Activated T-cell treated with anti-CD3 and anti-CD28 coated beads, Interleukin-2, amount 50 U/mL, for 4 hours (primary cell): ENCODE results near the gene ITM2C. TPM values are rescaled to one million over a fixed set of nuclear protein-coding genes. Genes with fewer than 3 reads are reported as not detected.

Source experiments
- ATAC-seq, 2 donors: fragments of 200-7000 bp; cut with Tn5 transposase; one replicate each; pipeline ENCODE4 v1.10.0; 2021
- DNase-seq: peaks from one replicate; pipeline ENCODE4 v3.0.0-alpha.2; 2020
- H3K27me3 Mint-ChIP-seq: one replicate; pipeline ENCODE4 v1.8.0; 2021; ENCODE audit warnings: low read depth, mixed read lengths
- H3K36me3 Mint-ChIP-seq: one replicate; pipeline ENCODE4 v1.8.0; 2022; ENCODE audit warnings: mixed read lengths; ENCODE audit not compliant: insufficient read depth
- H3K4me1 Mint-ChIP-seq: one replicate; pipeline ENCODE4 v1.8.0; 2021; ENCODE audit warnings: low read depth, mixed read lengths
- H3K4me3 Mint-ChIP-seq: one replicate; pipeline ENCODE4 v1.8.0; 2021; ENCODE audit warnings: mild to moderate bottlenecking, moderate library complexity, mixed read lengths
- H3K9me3 Mint-ChIP-seq: one replicate; pipeline ENCODE4 v1.8.0; 2021; ENCODE audit warnings: mixed read lengths
- total RNA-seq, 3 donors: library from RNA; stranded (reverse); gene quantifications; one replicate each; pipeline ENCODE4 v1.2.1, GENCODE V29; 2021

Gene ITM2C
- total RNA-seq = 10 to 100 TPM; 17.2 to 29.4 (median 22.1) TPM

GRCh38 chr2:230864605-230865306 is at the start of gene ITM2C:
Gene ITM2C, plus strand, starts transcription at chr2:230864942. Its CDS starts 84 bp downstream, at chr2:230865026.
- peak; percentile 91 for ATAC-seq
- Mint-ChIP-seq H3K4me1 (peaks cover 41% of the 10 kb centered on the region), H3K9me3 (no peaks in the 10 kb centered on the region), H3K27me3 (peaks cover 6% of the 10 kb centered on the region), H3K4me3 (peak within 1 kb of the TSS; percentile 89), H3K36me3 (no peaks in the 10 kb centered on the region)
- peak; percentile 63 for DNase-seq

DNA sequence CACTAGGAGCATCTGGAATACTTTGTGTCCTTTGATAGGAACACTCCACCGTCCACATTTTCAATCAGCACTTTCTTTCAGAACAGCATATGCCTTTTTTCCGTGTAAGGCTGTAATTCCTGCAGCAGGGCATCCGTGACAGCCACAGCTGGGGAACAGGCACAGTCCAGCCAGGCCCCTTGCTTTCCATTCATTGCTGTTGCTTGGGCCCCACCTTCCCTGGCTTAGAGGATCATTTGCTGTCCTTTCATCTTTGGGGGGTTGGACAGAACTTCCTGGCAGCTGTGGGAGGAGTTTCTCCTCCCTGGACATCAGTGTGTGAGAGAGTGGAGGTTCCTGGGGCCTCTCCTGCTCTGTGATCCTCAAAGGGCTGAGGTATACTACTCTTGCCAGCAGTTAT is 49.7 kb upstream of the ITM2C start:
- no peaks in the 10 kb centered on the region for H3K27me3 Mint-ChIP-seq
- H3K36me3 Mint-ChIP-seq = peaks cover 51% of the 10 kb centered on the region
- DNase-seq (no peak), ATAC-seq (no peak)
- H3K4me3 Mint-ChIP-seq = no peak overlapping the region
- peaks cover 4% of the 10 kb centered on the region for H3K4me1 Mint-ChIP-seq
- H3K9me3 Mint-ChIP-seq = no peaks in the 10 kb centered on the region

GRCh38 chr2:230816735-230817134 is 48.0 kb upstream of the ITM2C start:
- peaks cover 48% of the 10 kb centered on the region for H3K36me3 Mint-ChIP-seq

DNA sequence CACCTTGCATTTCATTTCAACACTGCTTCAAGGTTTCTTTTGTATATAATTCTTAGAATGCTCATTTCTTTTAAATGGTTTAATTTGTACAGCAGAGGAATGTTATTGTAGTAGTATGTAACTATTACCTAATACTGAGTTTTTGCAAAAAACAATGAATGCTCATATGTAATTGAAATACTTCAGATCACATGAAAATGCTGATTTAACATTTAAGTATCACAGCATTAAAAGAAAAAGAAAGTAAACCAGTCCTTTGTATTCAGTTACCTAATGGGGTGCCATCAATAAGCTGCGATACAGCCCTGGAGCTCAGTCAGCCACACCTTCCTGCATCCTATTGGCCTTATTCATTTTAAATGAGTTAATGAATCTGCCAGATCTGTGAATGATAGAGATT is 45.3 kb upstream of the ITM2C start:
- no peak for ATAC-seq
- Mint-ChIP-seq H3K36me3 (peaks cover 32% of the 10 kb centered on the region), H3K9me3 (no peaks in the 10 kb centered on the region), H3K4me3 (no peak overlapping the region), H3K27me3 (no peaks in the 10 kb centered on the region), H3K4me1 (peaks cover 3% of the 10 kb centered on the region)
- DNase-seq = no peak

More at GRCh38 chr2:230816735-230817134, 48.0 kb upstream of the ITM2C start:
- Mint-ChIP-seq H3K9me3 (no peaks in the 10 kb centered on the region), H3K27me3 (no peaks in the 10 kb centered on the region), H3K4me3 (no peak overlapping the region), H3K4me1 (peaks cover 4% of the 10 kb centered on the region)
- no peak for DNase-seq
- no peak for ATAC-seq

DNA sequence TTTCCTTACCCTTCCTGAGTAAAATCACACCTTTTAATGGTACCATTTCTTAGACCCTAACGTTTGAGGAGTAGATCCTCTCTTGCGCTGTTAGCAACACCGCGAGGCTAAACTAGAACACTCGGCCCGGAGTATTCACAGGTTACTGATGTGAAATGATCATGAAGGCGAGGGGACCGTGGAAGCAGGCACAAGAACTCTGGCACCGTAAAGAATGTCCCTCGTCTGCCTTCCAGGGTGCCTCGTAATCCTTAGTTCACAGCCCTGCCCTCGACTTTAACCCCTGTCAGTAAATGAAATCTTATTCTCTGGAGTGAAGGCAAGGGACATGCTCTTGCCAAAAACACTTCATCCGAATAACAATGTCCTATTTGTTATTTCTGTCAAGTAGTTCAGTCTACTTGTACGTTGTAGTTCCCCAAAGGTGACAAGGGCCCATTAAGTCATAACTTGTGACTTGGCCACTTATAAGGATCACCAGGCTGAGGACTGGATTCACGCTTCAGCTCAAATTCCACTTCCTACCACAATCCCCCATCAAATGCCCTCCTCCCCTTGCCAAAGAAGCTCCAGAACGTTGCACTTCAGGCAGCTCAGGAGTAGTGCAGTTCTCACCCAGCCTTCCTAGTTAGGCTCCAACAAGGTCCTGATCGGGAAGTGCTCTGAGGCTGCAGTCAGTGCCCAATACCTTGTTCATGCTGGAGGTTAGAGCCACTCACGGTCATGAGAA is 43.3 kb upstream of the ITM2C start:
- ATAC-seq (no peak), DNase-seq (no peak)
- no peak overlapping the region for H3K4me3 Mint-ChIP-seq
- peaks cover 26% of the 10 kb centered on the region for H3K36me3 Mint-ChIP-seq
- H3K4me1 Mint-ChIP-seq = peaks cover 5% of the 10 kb centered on the region
- peaks cover 7% of the 10 kb centered on the region for H3K27me3 Mint-ChIP-seq
- H3K9me3 Mint-ChIP-seq = no peaks in the 10 kb centered on the region

DNA sequence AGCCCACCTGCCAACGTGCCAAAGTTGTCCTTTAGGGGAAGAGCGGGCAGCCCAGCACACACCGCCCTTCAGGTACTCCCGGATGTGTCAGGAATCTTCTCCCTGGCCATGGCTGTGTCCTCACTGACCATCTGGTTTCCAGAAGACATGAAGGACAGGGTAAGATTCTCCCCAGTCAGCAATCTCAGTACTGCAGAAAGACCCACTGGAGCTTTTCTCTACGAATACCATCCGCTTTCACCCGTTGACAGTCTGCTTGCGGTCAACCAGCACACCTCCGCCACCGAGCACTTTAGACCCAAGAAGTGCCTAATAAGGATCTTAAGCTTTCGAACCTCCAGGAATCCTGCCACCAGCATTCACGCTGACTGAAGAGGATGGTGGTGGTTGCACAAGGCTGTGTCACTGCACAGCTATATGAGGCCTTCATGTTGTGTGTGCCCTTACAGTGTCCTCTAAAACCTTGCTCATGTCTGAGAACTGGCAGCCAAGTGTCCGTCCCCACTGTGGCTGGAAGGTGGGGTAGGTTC is 42.7 kb upstream of the ITM2C start:
- DNase-seq = no peak
- Mint-ChIP-seq H3K36me3 (peaks cover 20% of the 10 kb centered on the region), H3K27me3 (peaks cover 13% of the 10 kb centered on the region), H3K4me3 (no peak overlapping the region), H3K9me3 (no peaks in the 10 kb centered on the region), H3K4me1 (peaks cover 5% of the 10 kb centered on the region)
- ATAC-seq = peak in 1 of 2 donors; percentile 11

DNA sequence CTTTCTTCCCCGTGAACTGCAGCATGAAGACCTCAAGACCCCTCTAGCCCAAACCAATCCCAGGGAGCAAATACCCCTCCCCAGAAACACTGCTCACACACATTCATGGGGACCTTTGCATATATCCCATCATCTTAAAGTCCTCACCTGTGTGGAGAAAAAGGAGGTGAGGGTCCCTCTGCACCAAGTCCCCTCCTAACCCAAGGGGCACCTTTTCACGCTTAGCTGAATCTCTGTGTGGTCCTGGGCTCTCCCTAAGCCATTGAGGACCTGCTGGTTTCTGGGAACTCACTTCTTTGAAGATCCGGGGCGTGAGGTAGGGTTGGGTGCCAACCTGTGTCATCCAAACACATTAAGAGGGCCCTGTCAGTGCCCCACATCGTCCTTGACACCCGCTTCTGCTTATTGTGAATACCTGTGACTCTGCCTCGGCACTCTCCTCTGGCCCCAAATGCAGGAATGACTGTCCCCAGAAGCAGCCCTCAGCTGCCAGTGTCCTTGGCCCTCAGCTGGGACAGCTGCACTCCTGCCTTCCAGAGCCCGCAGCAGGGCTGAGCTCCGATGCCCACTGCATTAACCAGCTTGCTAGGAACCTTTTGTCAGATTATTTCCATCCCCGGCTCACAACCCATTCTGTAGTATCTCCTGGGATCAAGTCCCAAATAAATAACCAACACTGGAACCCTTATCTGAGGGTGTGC is 41.3 kb upstream of the ITM2C start:
- DNase-seq (no peak), ATAC-seq (no peak)
- Mint-ChIP-seq H3K9me3 (no peaks in the 10 kb centered on the region), H3K27me3 (peaks cover 21% of the 10 kb centered on the region), H3K4me1 (peaks cover 5% of the 10 kb centered on the region), H3K4me3 (no peak overlapping the region), H3K36me3 (peaks cover 13% of the 10 kb centered on the region)

DNA sequence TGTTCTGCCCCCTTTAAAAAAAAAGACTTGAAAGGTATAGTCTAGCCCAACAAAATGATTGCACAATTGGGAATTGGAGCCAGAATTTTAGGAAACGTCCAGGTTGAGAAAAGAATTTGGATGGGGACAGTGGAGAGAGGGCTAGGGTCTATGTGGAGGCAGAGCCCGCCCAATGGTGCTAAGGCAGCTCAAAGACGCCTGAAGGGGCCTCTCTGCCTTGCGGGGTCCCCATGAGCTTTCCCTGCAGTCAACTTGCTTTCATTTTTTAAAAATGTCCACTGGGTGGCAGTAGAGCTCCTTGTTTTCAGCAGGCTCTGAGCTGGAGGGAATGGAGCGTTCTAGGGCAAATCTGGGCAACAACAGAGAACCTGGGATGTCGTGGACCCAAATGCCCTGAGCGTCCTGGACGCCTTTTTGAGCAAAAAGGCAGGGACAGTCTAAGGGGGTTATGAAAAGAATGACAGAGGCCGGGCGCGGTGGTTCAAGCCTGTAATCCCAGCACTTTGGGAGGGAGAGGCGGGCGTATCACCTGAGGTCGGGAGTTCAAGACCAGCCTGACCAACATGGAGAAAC is 40.2 kb upstream of the ITM2C start:
- Mint-ChIP-seq H3K9me3 (no peaks in the 10 kb centered on the region), H3K4me3 (no peak overlapping the region), H3K36me3 (peaks cover 7% of the 10 kb centered on the region), H3K27me3 (peaks cover 27% of the 10 kb centered on the region), H3K4me1 (peaks cover 9% of the 10 kb centered on the region)
- ATAC-seq (peak; percentile 78 to 86), DNase-seq (peak; percentile 26)

- peaks cover 9% of the 10 kb centered on the region for H3K4me1 Mint-ChIP-seq
- no peaks in the 10 kb centered on the region for H3K9me3 Mint-ChIP-seq
- peaks cover 7% of the 10 kb centered on the region for H3K36me3 Mint-ChIP-seq
- H3K4me3 Mint-ChIP-seq = no peak overlapping the region
- DNase-seq (no peak), ATAC-seq (no peak)
- peaks cover 29% of the 10 kb centered on the region for H3K27me3 Mint-ChIP-seq
Observed at GRCh38 chr2:230825354-230825753, 39.4 kb upstream of the ITM2C start.

GRCh38 chr2:230827774-230828271 is 36.9 kb upstream of the ITM2C start:
- Mint-ChIP-seq H3K27me3 (peaks cover 31% of the 10 kb centered on the region), H3K9me3 (no peaks in the 10 kb centered on the region), H3K4me1 (peaks cover 9% of the 10 kb centered on the region), H3K4me3 (peak overlapping the region; percentile 6), H3K36me3 (no peaks in the 10 kb centered on the region)
- DNase-seq (no peak), ATAC-seq (peak in 1 of 2 donors; percentile 36)

DNA sequence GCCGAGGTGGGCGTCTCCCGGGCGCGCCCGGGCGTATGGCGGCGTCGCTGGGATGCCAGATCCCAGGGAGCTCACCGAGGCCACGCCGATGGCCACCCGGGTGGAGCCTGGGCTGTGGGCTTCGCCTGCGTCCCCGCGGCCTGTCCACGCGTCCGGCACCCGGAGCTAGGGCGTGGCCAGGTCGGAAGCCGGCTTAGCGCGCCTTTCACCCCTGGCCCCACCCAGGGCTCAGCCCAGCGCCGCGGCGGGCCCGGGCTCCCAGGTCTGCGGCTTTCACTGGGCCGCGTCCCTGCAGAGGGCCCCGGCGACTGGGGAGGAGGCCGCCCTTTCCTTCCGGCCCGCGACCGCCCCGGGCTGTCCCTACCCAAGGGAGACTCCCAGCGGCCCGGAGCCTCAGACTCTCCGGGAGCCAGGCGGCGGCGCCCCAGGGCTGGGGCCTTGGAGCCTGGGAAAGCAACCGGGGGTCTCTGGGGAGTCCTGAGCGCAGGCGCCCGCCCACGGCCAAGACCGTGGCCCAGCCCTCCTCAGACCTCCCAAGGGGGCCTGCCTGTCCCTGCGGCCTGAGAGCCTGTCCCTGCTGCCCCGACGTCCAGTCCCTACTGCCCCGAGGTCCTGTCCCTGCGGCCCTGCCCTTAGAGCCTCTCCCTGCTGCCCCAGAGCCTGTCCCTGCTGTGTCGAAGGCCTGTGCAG is 36.3 kb upstream of the ITM2C start:
- DNase-seq (no peak), ATAC-seq (peak; percentile 56 to 69)
- Mint-ChIP-seq H3K9me3 (no peaks in the 10 kb centered on the region), H3K4me1 (peaks cover 9% of the 10 kb centered on the region), H3K36me3 (no peaks in the 10 kb centered on the region), H3K4me3 (no peak overlapping the region), H3K27me3 (peaks cover 31% of the 10 kb centered on the region)

DNA sequence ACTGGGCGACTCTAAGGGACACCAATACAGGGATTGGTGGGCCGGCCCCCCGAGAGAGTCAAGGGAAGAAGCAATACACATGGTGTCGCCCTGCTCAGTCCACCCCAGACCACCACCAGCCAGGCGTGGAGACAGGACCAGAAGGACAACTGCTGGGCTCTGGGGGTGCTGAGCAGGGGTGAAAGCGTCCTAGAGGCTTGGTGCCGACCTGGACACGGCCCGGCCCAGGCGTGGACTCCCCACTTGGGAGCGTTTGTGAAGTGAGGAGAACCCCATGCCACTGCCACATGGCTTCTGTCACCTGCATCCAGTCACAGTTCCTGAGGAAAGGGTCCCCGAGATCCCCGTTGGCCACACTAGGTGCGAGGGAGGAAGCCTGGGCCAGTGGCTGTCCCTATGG is 35.4 kb upstream of the ITM2C start:
- peaks cover 31% of the 10 kb centered on the region for H3K27me3 Mint-ChIP-seq
- ATAC-seq (no peak), DNase-seq (no peak)
- H3K36me3 Mint-ChIP-seq = no peaks in the 10 kb centered on the region
- H3K4me1 Mint-ChIP-seq = peaks cover 8% of the 10 kb centered on the region
- no peaks in the 10 kb centered on the region for H3K9me3 Mint-ChIP-seq
- H3K4me3 Mint-ChIP-seq = peak overlapping the region; percentile 31

DNA sequence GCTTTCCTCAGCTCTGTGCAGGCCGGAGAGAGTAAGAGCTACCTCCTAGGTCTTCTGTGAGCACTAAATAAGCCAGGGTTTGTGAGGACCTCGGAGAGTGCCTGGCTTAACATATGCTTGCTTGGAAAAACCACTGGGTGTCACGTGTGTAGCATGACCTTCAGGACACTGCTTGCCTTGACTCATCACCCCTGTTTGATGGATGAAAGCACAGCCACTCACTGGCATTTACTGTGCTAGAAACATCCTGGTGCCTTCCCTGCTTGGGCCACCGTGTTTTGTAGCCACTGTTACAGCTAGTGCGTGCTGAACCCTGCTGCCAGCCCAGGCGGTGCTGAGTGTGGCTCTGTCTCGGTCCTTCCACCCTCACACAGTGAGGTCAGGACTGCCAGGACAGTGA is 34.8 kb upstream of the ITM2C start:
- Mint-ChIP-seq H3K27me3 (peaks cover 30% of the 10 kb centered on the region), H3K4me3 (no peak overlapping the region), H3K4me1 (peaks cover 4% of the 10 kb centered on the region), H3K36me3 (no peaks in the 10 kb centered on the region), H3K9me3 (no peaks in the 10 kb centered on the region)
- no peak for DNase-seq
- ATAC-seq = no peak
